Stimulated activated CD8-positive, alpha-beta memory T cell treated with anti-CD3 and anti-CD28 coated beads, Interleukin-2, amount 100 ng/mL, for 48 hours (primary cell): ENCODE measurements around the gene FAM53A.

Experiments used
- DNase-seq, 2 donors: peaks; one replicate each; pipeline ENCODE4 v3.0.0-alpha.2; 2020; ENCODE audit warnings: low read depth in 2 of 2

Gene FAM53A

DNA sequence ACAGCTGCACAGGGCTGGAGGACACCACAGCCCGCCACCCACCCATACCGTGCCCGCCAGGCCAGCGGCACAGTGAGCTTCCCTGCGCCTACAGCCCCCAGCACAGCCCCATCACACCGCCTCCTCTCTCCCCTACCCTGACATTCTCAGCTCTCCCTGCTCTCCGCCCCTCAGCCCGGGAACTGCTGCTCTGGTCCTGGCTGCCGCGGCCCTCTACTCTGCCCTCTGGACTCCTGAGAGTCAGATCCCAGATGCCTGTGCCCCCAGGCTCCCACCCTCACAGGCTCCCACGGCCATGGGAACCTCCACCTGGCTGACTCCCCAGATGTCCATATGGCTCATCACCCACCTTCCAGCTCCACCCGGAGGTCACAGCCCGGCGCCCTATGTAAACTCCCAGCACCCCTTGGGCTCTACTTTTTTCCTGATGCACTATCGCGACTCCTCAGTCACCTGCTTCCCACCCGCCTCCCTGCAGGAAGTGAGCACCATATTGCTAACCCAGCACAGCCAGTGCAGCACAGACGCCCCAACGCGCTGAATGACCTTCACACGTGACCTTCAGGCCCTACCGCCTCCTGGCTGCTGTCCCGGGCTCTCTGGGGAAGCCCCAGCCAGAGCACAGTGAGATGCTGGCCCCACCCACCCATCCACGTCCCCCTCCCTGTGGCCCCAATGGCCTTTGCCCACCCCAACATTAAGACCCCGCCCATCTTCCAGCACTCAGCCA, 23.0 kb downstream of the FAM53A start:
- no peak for DNase-seq

DNA sequence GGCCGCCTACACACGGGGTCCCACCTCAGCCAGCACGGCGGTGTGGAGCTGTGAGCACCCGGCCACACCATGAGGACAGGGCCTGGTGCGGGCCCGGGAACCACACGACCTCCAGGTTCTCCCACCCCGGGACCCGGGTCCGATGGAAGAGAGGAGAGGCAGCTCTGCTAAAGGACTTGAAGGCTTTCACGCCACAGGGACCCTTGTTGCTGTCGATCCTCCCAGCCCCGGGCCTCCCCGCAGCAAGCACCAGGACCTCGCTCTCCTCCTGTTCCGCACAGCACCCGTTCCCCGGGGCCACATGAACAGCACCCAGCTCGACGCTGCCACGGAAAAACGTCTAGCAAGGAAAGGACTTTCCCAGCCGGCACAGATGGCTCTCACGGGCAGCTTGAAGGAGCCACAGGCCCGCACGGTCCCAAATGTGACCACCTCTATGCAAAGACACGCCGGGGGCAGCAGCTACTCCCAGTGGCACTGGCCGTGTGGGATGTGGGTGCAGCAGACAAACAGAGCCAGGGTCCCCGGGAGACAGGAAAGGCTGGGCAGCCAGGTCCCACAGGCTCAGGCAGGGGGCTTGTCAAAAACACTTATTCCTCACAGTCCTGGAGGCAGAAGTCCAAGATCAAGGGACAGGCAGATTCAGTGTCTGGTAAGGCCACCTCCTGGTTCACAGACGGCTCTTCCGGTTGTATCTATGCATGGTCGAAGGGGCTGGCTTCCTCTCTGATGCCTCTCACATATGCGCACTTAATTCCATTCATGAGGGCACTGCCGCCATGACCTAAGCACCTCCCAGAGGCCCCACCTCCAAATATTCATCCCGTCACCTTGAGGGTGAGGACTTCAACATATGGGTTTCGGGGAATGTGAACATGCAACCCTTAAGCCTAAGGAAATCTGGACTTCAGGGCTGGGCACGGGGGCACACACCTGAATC, 24.7 kb downstream of the FAM53A start:
- DNase-seq, result no peak

- DNase-seq, result no peak
Observed at GRCh38 chr4:1658581-1658980, 25.5 kb downstream of the FAM53A start.

DNA sequence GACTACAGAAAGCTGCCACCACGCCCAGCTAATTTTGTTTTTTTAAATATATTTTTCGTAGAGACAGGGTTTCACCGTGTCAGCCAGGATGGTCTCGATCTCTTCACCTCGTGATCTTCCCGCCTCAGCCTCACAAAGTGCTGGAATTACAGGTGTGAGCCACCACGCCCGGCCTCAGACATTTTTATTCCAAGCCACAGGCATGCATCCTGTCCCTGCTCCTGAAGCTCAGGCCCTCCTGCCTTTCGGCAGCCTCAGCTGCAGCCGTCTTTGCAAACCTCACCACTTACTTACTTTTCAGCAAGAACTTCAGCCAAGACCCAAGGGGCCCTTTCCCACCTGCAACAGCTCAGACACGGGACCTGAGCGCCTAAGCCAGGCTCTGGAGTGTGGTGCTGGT, 26.0 kb downstream of the FAM53A start:
- DNase-seq, result no peak

GRCh38 chr4:1656986-1657385, 27.1 kb downstream of the FAM53A start:
- DNase-seq, result no peak

GRCh38 chr4:1656132-1656531, 28.0 kb downstream of the FAM53A start:
- no peak for DNase-seq

- DNase-seq, result no peak
Observed at GRCh38 chr4:1655676-1656075, 28.4 kb downstream of the FAM53A start.

DNA sequence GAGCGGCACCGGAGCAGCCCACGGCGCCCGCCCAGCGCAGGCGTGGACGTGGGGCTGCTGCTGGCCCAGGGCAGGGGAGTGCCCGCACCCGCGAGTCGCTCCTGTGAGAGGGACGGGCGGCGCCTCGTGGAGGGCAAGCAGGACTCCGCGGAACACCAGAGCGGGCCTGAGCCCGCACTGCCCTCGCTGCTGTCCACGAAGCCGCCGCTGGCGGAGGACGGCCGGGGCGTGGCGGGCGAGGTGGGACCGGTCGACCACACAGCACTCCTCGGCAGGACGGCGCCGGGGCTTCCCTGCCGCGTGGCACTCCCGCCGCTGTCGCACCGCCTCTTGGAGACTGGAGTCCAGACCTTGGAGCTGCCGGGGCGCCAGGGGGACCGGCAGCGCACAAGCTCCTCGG, 29.0 kb downstream of the FAM53A start:
- DNase-seq, result no peak

GRCh38 chr4:1654216-1654955, 29.7 kb downstream of the FAM53A start:
- DNase-seq, result no peak

- DNase-seq, result no peak
Observed at GRCh38 chr4:1653776-1654175, 30.3 kb downstream of the FAM53A start.

GRCh38 chr4:1652088-1652487, 32.0 kb downstream of the FAM53A start:
- no peak for DNase-seq

DNA sequence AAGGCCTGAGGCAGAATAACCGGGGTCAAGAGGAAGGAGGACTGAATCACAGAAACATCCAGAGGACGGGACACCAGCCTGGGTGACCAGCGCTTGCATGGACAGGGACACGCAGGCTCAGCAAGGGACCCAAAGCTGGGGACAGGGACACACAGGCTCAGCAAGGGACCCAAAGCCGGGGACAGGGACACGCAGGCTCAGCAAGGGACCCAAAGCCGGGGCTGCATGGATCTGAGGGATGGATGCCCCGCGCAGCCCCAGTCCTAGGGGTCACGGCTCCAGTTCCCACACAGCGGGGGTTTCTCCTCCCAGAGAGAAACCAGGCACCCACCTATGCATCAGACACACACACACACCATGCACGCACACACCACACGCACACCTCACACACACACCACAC, 32.5 kb downstream of the FAM53A start:
- DNase-seq, result no peak

DNA sequence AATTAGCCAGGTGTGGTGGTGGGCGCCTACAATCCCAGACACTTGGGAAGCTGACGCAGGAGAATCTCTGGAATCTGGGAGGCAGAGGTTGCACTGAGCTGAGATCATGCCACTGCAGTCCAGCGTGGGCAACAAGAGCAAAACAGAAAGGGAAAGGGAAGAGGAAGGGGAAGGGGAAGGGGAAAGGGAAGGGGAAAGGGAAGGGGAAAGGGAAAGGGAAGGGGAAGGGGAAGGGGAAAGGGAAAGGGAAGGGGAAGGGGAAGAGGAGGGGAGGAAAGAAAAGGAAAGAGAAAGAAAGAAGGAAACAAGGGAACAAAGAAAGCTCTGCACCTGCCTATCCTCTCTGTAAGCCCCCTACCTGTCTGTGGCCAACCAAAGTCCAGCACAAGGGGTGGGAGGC, 35.2 kb downstream of the FAM53A start:
- DNase-seq, result no peak

- DNase-seq, result no peak
Observed at GRCh38 chr4:1647432-1647831, 36.7 kb downstream of the FAM53A start.

- no peak for DNase-seq
Observed at GRCh38 chr4:1646690-1647089, 37.4 kb downstream of the FAM53A start.

DNA sequence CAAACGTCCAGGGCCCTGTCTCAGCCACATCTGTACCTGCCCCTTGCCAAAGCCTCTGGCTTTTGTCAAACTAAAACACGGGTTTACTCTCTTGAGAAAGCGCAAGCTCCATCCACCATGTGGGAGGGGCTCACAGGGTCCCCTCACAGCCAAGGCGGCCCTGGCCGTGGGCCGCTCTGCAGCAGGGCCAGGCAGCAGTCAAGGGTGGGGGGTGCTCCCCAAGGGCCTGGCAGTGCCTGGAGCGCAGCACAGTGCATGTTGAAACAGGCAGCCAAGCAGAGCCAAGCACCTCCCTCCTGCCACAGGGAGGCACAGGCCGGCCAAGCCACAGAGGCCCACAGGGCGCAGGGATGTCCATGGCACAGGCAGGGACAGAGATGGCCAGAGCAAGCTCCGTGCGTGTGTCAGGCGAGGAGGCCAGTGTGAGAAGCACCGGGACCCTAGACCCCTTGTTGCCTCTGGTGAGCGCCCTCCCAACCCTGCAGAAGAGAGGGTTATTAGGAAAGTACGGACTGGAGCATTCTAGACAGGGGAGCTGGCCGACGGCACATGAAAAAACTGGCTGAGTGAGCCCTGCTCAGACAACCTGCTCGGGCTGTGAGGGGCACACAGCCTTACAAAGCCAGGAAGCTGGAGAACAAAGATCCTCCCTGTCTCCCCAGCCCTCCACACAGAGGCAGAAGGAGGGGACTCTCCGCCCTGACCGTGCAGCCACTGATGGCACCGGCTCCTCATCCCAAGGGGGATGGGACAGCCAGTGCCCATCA, 39.0 kb downstream of the FAM53A start:
- DNase-seq, result no peak

DNA sequence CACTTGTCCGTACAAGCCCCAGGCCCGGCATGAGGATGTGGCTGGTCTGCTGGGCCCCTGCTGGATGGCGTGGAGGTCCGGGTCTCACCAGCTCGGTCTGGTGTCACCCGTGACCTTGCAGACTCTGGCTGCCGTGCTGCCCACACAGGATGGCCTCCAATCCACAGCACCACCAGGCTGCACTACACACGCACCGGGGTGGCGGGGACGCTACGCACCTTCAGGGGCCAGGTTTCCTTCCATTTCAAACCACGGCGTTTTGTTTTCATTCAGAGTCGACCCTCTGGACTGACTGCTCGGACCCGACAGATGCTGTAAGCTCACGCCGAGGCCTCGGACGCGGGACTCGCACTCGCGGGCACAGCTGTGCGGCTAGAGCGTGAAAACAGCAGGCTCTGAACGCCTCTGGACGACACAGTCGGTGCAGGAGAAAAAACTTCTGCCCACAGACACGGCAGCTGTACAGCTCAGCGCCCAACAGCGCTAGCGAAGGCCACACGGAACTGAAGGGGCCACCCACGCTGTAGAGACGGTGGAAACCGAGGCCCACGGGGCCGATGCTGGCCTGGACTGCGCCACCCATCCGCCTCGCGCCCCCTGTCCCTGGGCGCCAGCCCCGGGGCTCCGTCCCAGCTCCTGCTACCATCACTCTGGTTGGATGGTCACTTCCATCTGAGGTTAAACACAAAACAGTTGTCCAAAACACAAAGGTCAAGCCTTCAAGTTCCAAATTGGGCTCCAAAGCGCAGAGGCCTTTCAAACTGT, 40.0 kb downstream of the FAM53A start:
- DNase-seq, result no peak

- no peak for DNase-seq
Observed at GRCh38 chr4:1642196-1642951, 41.7 kb downstream of the FAM53A start.

- DNase-seq, result no peak
Observed at GRCh38 chr4:1641671-1642070, 42.4 kb downstream of the FAM53A start.
